Endometrial microvascular endothelial cells (primary cell): ENCODE data around the gene FCRL4. TPM values are rescaled to one million over a fixed set of nuclear protein-coding genes. Genes with fewer than 3 reads are reported as not detected.
"Not testable (repeated sequence)": the region's sequence is repeated elsewhere in the genome, so short reads cannot be mapped to it uniquely, and the experiment has no call there.

ENCODE experiments used
- in situ Hi-C: cut with HindIII; loops from 2 replicates; pipeline ENCODE4 v1.10.0; 2017; ENCODE audit warnings: low sequenced_read_pairs, low pct_unique_long_range_greater_than_20kb; ENCODE audit errors: inconsistent ontology term
- total RNA-seq: library from RNA; depleted of rRNA; stranded (reverse); fragments of >200 nt; gene quantifications from one replicate; pipeline ENCODE4 v1.2.3, GENCODE V29; 2015; ENCODE audit errors: inconsistent ontology term

Gene FCRL4
- total RNA-seq, 1 donor from 2014 or later, result not detected

- in situ Hi-C loops, result no loop called here
These were observed 35.4 kb downstream of the FCRL4 start for GRCh38 chr1:157562515-157562914.

DNA sequence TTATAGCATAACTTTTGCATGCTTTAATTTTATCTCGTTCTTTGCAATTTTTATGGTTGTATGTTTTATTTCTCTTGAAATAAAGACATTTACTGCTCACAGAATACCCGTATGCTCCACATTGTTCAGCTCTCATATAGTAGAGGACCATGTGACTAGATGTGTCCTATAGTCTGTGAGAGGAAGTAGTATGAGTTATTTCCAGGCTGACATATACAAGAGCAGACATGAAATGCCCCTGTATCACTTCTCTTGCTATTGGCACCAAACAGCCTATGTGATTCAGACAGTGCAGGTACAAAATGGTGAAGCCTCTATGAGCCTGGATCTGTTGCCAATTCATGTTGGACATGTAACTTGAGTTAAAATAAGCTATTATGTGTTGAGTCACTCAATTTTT lies 39.8 kb downstream of the FCRL4 start:
- in situ Hi-C loops, result no loop called here

GRCh38 chr1:157551694-157552693 lies 45.9 kb downstream of the FCRL4 start, which contains the start of gene FCRL5:
TSS of gene FCRL5 (minus strand) at chr1:157552515. CDS start at chr1:157552362, 153 bp downstream.
- in situ Hi-C loops, result no loop called here

DNA sequence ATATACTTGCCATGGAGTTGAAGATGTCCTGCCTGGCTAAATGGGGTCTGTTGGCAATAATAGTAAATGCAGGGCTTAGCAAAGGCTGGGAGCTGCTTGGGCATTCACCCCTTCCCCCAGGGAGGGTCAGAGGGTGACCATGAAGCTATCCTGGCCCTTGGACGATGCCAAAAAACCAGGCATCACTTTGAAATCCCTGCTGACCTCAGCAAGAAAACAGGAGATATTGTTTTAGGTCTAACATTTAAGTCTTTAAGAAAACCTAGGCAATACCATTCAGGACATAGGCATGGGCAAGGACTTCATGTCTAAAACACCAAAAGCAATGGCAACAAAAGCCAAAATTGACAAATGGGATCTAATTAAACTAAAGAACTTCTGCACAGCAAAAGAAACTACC lies 49.8 kb downstream of the FCRL4 start:
- in situ Hi-C loops, result not testable (repeated sequence)

DNA sequence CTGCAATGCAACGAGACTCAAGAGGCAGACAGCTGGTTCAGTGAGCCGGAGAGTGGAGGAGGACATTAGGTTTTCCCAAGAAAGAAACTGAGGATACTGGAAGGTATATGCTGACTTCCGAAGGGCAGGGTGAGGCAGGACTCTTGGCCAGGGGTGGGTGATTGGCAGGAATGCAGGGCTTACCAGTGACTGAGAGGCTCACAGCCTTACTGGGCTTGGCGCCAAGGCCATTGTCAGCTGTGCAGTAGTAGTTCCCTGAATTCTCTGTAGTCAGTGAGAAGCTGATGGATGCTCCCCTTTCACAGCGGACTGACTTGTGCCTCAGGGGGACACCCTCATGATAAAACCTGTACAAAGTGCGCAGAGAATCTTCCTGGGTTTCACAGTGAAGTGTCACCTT lies 55.2 kb downstream of the FCRL4 start:
- in situ Hi-C loops, result no loop called here

GRCh38 chr1:157540852-157541251 lies 57.0 kb downstream of the FCRL4 start:
- in situ Hi-C loops, result no loop called here

- in situ Hi-C loops, result no loop called here
These were observed 57.6 kb downstream of the FCRL4 start for GRCh38 chr1:157540160-157540748.

GRCh38 chr1:157539568-157539967 lies 58.3 kb downstream of the FCRL4 start:
- in situ Hi-C loops, result no loop called here

DNA sequence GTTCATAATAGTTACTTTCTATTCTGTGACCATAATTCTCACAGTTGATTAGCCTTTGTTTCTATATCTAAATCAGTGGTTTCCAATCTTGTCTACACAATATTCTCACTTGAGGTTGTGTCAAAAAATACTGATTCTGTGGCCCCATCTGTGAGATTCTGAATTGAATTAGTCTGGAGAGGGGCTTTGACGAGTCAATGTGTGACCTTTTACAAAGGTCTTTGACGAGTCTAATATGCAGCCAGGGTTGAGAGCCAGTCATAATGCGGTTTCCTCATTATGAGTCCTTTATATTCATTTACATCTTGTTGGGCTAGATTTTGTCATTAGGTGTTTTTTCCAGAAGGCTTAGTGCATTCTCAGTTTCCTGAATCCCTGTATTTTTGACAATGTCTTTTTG lies 65.3 kb downstream of the FCRL4 start:
- in situ Hi-C loops, result no loop called here

DNA sequence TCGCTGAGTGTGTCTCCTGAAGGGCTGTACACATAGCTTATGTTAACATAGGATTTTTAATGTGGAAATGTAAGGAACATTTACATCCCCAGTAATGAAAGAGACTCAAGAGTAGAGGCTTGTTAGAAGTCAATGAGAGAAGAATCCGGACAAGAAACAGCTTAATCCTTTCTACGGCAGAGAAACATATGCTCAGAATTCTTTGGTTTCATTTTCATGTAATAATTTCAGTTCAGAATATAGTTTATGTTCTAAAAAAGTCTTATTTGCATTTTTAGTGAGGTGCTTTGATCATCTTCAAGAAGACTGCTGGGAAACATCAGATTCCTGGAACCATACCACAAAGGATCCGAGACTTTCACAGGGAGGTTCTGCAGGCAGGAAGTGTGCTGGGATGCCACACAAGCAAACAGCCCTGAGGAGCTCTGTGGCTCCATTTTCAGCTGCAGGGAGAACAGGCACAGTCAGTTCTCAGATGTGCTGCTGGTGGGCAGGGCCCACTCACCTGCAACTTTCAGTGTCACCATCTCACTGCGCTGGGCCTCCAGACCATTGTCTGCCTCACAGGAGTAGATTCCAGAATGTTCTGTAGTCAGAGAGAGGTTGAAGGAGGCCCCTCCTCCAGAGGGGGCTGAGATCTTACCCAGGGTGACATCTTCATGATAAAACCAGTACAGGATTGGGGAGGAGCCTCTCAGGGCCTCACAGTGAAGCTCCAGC lies 74.0 kb downstream of the FCRL4 start:
- in situ Hi-C loops, result no loop called here

Other genes starting within 250 kb of the FCRL4 start
- not detected for gene FCRL5, start 45.6 kb downstream of the FCRL4 start, total RNA-seq
- not detected for gene FCRL3, start 102.7 kb upstream of the FCRL4 start, total RNA-seq
- gene FCRL2, start 179.0 kb upstream of the FCRL4 start, total RNA-seq, result not detected
- not detected for gene FCRL1, start 222.0 kb upstream of the FCRL4 start, total RNA-seq
- gene CD5L, start 243.7 kb upstream of the FCRL4 start, total RNA-seq, result not detected